BJ (cell line): ENCODE results near the gene ERCC6L2. TPM values are rescaled to one million over a fixed set of nuclear protein-coding genes. Genes with fewer than 3 reads are reported as not detected.

Experiments
- CTCF ChIA-PET: fragments of 350-600 bp; formaldehyde crosslinking; extraction: SDS; loops from one replicate; lab custom pipeline; 2021; ENCODE audit warnings: antibody characterized with exemption, inconsistent platforms; lab: Yijun Ruan, JAX
- POLR2A ChIA-PET: fragments of 300-600 bp; sonication (Branson Sonifier 250); formaldehyde crosslinking; extraction: SDS; loops from one replicate; lab custom pipeline; 2021; ENCODE audit warnings: antibody characterized with exemption; lab: Charles Lee
- DNase-seq: peaks from one replicate; pipeline ENCODE4 v3.0.0-alpha.2; 2011; ENCODE audit warnings: low read depth
- H3K27me3 ChIP-seq: 2 replicates; pipeline ENCODE4 v1.6.0; 2011; ENCODE audit warnings: low read length; ENCODE audit not compliant: control insufficient read depth, insufficient read depth
- H3K36me3 ChIP-seq: 2 replicates; pipeline ENCODE4 v1.5.1; 2011; ENCODE audit warnings: low read length; ENCODE audit not compliant: control insufficient read depth, insufficient read depth
- H3K4me3 ChIP-seq: 2 replicates; pipeline ENCODE4 v1.5.1; 2011; ENCODE audit warnings: low read depth, mild to moderate bottlenecking, control low read depth, low read length
- CTCF ChIP-seq: IDR thresholded peaks from 2 replicates; pipeline ENCODE4 v1.5.1; 2011; ENCODE audit warnings: low read depth, mild to moderate bottlenecking, control low read depth, inconsistent platforms, low read length, moderate library complexity; ENCODE audit not compliant: insufficient read depth
- polyA plus RNA-seq: library from polyadenylated mRNA; depleted of rRNA; stranded (reverse); fragments of >200 nt; gene quantifications from 2 replicates; pipeline ENCODE4 v1.2.3, GENCODE V29; 2011

Gene ERCC6L2
- polyA plus RNA-seq, 1 experiment = 12.0 TPM

DNA sequence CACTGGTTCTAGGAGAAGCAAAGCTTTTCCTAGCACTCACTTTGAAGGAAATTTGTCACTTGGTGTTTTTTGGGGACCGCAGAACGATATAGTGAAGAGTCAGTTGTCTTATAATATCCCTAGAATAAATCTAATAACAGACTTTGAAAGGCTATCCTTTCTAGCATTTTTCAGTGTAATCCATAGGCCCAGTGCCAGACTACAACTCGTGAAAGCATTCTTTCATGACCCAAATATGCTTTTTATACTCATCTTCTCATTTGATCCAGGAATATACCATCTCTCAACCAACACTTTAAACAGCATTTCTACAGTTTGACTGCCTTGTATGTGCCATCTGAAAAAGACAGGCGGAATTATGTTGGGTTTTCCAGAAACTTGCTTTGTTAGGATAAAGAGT lies 104.0 kb downstream of the ERCC6L2 start:
- ChIA-PET POLR2A (no interaction called here), CTCF (interaction anchor here (1.7 kb wide), 1 partner anchor 252 kb away, joined by 3 read pairs; no protein-coding TSS in a partner anchor)
- Histone ChIP-seq H3K36me3 (no peaks in the 10 kb centered on the region), H3K27me3 (no peaks in the 10 kb centered on the region), H3K4me3 (no peak overlapping the region)
- no peak for TF ChIP-seq CTCF
- no peak for DNase-seq

GRCh38 chr9:95980262-95981125 lies 105.0 kb downstream of the ERCC6L2 start:
- no peak for DNase-seq
- Histone ChIP-seq H3K27me3 (no peaks in the 10 kb centered on the region), H3K36me3 (no peaks in the 10 kb centered on the region), H3K4me3 (no peak overlapping the region)
- ChIA-PET POLR2A (no interaction called here), CTCF (interaction anchor here (1.7 kb wide), 1 partner anchor 254 kb away, joined by 3 read pairs; no protein-coding TSS in a partner anchor)
- no peak for TF ChIP-seq CTCF

- H3K4me3 ChIP-seq = no peak overlapping the region
- TF ChIP-seq CTCF = no peak
- no peaks in the 10 kb centered on the region for H3K27me3 ChIP-seq
- POLR2A ChIA-PET = no interaction called here
- H3K36me3 ChIP-seq = no peaks in the 10 kb centered on the region; the same call in 1 of the 2 replicates
- CTCF ChIA-PET = no interaction called here
- no peak for DNase-seq
These were observed 106.4 kb downstream of the ERCC6L2 start for GRCh38 chr9:95981761-95982390.

- Histone ChIP-seq H3K4me3 (no peak overlapping the region), H3K36me3 (no peaks in the 10 kb centered on the region; the same call in 1 of the 2 replicates), H3K27me3 (no peaks in the 10 kb centered on the region)
- ChIA-PET CTCF (no interaction called here), POLR2A (no interaction called here)
- no peak for TF ChIP-seq CTCF
- DNase-seq = no peak
These were observed 110.1 kb downstream of the ERCC6L2 start for GRCh38 chr9:95985440-95986055.

GRCh38 chr9:95989297-95989696 lies 113.8 kb downstream of the ERCC6L2 start:
- CTCF ChIA-PET = interaction anchor here (1.1 kb wide), 1 partner anchor 9 kb away, joined by 4 read pairs; no protein-coding TSS in a partner anchor
- TF ChIP-seq CTCF = no peak
- H3K4me3 ChIP-seq = no peak overlapping the region
- DNase-seq = no peak
- H3K36me3 ChIP-seq = no peaks in the 10 kb centered on the region; the same call in 1 of the 2 replicates
- H3K27me3 ChIP-seq = no peaks in the 10 kb centered on the region
- POLR2A ChIA-PET = no interaction called here
